Caki2 (cell line): ENCODE data around the gene SVOPL. TPM values are rescaled to one million over a fixed set of nuclear protein-coding genes. Genes with fewer than 3 reads are reported as not detected.
"Not testable (repeated sequence)": the region's sequence is repeated elsewhere in the genome, so short reads cannot be mapped to it uniquely, and the experiment has no call there.

ENCODE experiments used
- DNase-seq: peaks from one replicate; pipeline ENCODE4 v3.0.0-alpha.2; 2015; ENCODE audit warnings: low read depth
- in situ Hi-C: cut with HindIII; loops from 2 replicates; pipeline ENCODE4 v1.10.0; 2016; ENCODE audit warnings: low sequenced_read_pairs, low pct_unique_long_range_greater_than_20kb, mixed read lengths
- total RNA-seq: library from RNA; depleted of rRNA; stranded (reverse); fragments of >200 nt; shearing (Covaris generic); gene quantifications from 2 replicates; pipeline ENCODE4 v1.2.3, GENCODE V29; 2014; ENCODE audit warnings: low replicate concordance

Gene SVOPL
- total RNA-seq, 1 experiment from 2014 or later, result not detected

DNA sequence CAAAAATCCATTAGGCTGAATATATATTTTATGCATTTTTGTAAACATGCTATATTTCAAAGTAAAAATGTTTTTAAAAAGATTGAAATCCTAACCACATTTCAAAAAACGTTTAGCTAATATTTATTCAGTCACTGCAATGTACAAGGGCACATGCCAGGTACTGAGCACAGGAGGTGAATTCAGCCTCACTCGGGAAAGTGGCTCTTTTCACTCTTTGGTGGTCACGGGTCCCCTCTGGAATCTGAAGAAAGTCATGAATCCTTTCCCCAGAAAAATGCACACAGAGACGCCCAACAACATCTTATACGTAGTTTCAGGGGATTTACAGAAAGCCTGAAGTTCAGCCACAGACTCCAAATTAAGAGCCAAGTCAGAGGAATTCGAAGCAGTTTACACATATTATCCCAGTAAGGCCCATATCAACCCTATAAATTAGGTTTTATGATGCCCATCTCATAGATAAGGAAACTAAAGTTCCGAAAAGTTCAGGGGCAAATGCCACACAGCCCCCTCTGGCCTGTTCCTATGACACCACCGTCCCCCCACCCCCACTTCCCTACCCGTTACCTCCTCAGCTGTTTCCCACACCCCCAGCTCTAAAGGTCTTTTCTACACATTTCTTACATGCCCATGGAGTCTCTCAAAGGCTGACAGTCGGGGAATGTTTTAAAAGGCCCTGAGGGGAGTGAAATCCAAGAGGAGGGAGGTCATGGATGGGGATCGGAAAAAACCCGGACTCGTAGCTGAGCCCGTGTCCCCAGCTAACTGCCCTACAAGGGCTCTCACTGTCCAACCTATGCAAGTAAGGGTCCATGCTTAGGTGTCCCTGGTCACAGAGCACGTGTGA is 9.6 kb upstream of the SVOPL start:
- no peak for DNase-seq
- in situ Hi-C loops, result no loop called here

GRCh38 chr7:138705167-138705566 is 4.0 kb upstream of the SVOPL start:
- in situ Hi-C loops, result no loop called here
- no peak for DNase-seq

GRCh38 chr7:138701537-138701923 is 368 bp upstream of the SVOPL start:
- no peak for DNase-seq
- in situ Hi-C loops, result no loop called here

GRCh38 chr7:138699661-138700060 is 1.5 kb downstream of the SVOPL start:
- in situ Hi-C loops, result no loop called here
- DNase-seq, result no peak

DNA sequence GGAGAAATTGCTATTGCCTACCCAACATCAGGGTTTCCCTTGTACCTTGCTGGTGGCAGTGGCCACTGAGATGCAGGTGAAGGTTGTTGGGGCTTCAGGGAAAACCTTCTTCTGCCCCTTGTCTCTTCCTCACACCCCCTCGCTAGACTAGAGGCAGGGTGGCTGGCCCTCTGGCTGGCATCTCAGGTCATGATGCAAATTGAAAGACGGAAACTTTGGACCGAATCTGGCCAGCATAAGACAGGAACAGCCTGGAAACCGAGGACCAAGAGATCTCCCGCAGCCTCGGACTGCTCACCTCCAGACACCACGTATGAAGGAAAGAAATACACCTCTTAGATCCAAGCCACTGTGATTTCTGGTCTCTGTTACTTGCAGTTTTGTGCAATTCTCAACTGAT is 2.9 kb downstream of the SVOPL start:
- in situ Hi-C loops, result no loop called here
- DNase-seq, result no peak

- in situ Hi-C loops, result no loop called here
- DNase-seq, result no peak
These were observed 3.5 kb downstream of the SVOPL start for GRCh38 chr7:138697535-138698182.

GRCh38 chr7:138695776-138696175 is 5.4 kb downstream of the SVOPL start:
- in situ Hi-C loops, DNase-seq: not testable (repeated sequence)

- DNase-seq, result no peak
These were observed 6.1 kb downstream of the SVOPL start for GRCh38 chr7:138695106-138695505.

DNA sequence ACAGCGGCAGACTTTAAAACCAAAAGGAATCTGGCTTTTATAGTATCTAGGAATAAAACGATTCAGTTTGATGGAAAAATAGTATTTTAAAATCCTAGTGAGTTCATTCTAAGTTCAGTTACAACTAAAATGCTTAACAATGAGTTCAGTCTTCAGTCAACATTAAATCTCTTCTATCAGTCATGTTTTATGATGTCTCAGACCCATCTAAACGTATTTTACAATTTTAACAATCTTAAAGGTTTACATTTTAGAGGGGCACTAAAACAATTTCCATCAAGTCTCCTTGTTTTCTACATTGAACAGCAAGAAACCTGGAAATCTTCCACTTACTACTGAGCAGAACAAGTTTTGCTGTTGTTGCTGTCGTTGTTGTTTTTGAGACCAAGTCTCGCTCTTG is 10.0 kb downstream of the SVOPL start:
- in situ Hi-C loops, result no loop called here
- DNase-seq, result no peak

More at GRCh38 chr7:138695106-138695505, 6.1 kb downstream of the SVOPL start:
- in situ Hi-C loops, result no loop called here

DNA sequence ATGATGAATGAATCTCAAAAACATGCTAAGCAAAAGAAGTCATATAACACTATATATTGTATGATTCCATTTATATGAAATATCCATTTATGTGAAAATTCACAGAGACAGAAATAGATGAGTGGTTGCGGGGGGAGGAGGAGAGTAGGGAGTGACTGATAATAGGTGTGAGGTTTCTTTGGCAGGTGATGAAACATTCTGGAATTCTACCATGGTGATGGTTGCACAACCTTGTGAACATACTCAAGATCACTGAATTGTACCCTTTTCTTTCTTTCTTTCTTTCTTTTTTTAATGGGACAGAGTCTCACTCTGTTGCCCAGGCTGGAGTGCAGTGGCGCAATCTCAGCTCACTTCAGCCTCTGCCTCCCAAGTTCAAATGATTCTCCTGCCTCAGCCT is 10.7 kb downstream of the SVOPL start:
- DNase-seq, result no peak
- in situ Hi-C loops, result no loop called here

GRCh38 chr7:138688037-138688436 is 13.1 kb downstream of the SVOPL start:
- in situ Hi-C loops, DNase-seq: not testable (repeated sequence)

DNA sequence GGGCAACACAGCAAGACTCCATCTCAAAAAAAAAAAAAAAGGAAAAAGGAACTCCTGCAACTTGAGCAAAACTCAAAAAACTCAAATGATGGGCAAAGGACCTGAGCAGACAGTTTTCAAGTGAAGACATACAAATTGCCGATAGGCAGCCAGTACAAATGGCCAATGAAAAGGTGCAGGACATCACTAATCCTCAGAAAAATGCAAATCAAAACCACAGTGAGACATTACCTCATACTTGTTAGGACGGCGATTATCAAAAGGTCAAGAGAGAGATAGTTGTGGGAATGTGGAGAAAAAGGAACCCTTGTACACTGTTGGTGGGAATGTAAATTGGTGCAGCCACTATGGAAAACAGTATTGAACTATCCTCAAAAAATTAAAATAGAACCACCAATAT is 16.8 kb downstream of the SVOPL start:
- peak; percentile 34 for DNase-seq
- in situ Hi-C loops, result no loop called here

- DNase-seq, result no peak
- in situ Hi-C loops, result no loop called here
These were observed 21.4 kb downstream of the SVOPL start for GRCh38 chr7:138679793-138680192.

- DNase-seq, result no peak
- in situ Hi-C loops, result no loop called here
These were observed 30.6 kb downstream of the SVOPL start for GRCh38 chr7:138670594-138670993.

DNA sequence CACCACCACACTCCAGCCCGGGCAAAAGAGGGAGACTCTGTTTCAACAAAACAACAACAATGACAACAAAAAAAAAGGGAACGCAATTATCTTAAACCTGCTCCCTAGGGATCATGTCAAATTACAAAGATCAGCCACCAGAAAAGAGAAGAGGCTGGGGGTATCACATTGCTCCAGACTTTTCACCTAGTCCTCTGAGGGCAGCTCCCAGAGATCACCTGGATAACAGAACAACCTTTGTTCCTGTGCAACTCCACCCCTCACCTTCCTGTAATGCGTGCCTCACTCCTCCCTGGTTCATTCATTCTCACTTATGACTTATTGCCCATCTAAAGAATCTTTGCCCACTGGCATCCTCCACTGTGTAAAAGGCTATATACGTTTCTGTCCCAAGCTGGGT is 31.8 kb downstream of the SVOPL start:
- in situ Hi-C loops, result no loop called here
- DNase-seq, result no peak

DNA sequence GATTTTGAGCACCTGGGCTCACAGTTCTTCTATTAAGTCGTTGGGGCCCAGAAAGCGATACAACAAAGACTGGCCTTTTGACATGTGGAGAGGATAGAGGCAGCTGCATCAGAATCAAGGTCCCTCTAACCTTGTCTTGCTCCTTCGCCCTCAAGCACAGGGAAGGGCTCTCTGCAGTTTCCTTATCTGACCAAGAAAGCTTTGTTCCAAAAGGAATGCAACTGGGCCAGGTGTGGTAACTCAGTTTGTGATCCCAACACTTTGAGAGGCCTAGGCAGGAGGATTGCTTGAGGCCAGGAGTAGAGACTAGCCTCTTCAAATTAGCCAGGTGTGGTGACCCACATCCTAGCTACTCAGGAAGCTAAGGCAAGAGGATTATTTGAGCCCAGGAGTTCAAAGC is 32.2 kb downstream of the SVOPL start:
- no peak for DNase-seq
- in situ Hi-C loops, result no loop called here

GRCh38 chr7:138668229-138668596 is 32.9 kb downstream of the SVOPL start:
- in situ Hi-C loops, result no loop called here
- no peak for DNase-seq

- in situ Hi-C loops, result no loop called here
- no peak for DNase-seq
These were observed 33.5 kb downstream of the SVOPL start for GRCh38 chr7:138667535-138668228.

DNA sequence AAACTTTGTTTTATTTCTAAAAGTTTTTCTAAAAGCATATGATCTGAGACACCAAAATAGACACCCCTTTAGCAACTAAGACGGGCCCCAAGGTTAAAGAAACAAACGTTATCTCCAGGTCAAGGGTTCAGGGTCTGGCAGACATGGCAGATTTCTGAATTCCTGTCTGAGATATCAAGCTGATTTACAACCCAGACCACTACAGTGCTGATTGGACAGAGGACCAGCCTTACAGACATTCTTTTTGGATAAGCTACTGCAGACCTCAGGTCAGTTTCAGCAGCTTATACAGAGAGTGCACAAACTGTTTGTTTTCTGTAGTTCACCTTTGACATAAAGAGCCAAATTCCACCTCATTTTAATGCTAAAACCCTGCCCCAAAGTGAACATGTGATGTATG is 34.8 kb downstream of the SVOPL start:
- in situ Hi-C loops, result no loop called here
- DNase-seq, result no peak
